Neutrophil (primary cell): Measurements from ENCODE around the gene PTPRJ.

Experiments
- H3K27ac ChIP-seq: fragments of 200-600 bp; sonication (generic); 2 replicates; pipeline ENCODE4 v1.5.1; 2016; ENCODE audit warnings: mild to moderate bottlenecking, moderate library complexity
- H3K27me3 ChIP-seq: fragments of 200-600 bp; sonication (generic); 2 replicates; pipeline ENCODE4 v1.6.0; 2016; ENCODE audit warnings: mild to moderate bottlenecking
- H3K36me3 ChIP-seq: fragments of 200-600 bp; sonication (generic); 2 replicates; pipeline ENCODE4 v1.5.1; 2017
- H3K4me1 ChIP-seq, 2 experiments: fragments of 200-600 bp in 1 of 2; sonication (generic) in 1 of 2; 1 replicate in 1 of 2; 2 replicates in 1 of 2; pipeline versions ENCODE4 v1.5.1 to v1.6.1; 2013 to 2016; ENCODE audit warnings: low read depth in 1 of 2, low read length in 1 of 2, mild to moderate bottlenecking in 1 of 2, moderate library complexity in 1 of 2; ENCODE audit not compliant: control insufficient read depth in 1 of 2, insufficient read depth in 1 of 2
- H3K4me3 ChIP-seq, 2 experiments: fragments of 200-600 bp in 1 of 2; sonication (generic) in 1 of 2; 1 replicate in 1 of 2; 2 replicates in 1 of 2; pipeline ENCODE4 v1.5.1; 2013 to 2016; ENCODE audit warnings: low read depth in 1 of 2, low read length in 1 of 2, mild to moderate bottlenecking in 1 of 2, moderate library complexity in 1 of 2
- H3K9me3 ChIP-seq: fragments of 200-600 bp; sonication (generic); 2 replicates; pipeline ENCODE4 v1.5.1; 2016
- CTCF ChIP-seq: fragments of 200-600 bp; sonication (generic); IDR thresholded peaks from 2 replicates; pipeline ENCODE4 v1.5.1; 2016; ENCODE audit warnings: antibody characterized with exemption

The PTPRJ gene

GRCh38 chr11:48162885-48163268, 182.5 kb downstream of the PTPRJ start:
- H3K36me3 ChIP-seq = peaks cover 99% of the 10 kb centered on the region
- no peak overlapping the region for H3K4me3 ChIP-seq
- H3K9me3 ChIP-seq = no peaks in the 10 kb centered on the region
- no peaks in the 10 kb centered on the region for H3K27me3 ChIP-seq
- no peak for TF ChIP-seq CTCF
- no peaks in the 10 kb centered on the region for H3K4me1 ChIP-seq
- no peak overlapping the region for H3K27ac ChIP-seq

DNA sequence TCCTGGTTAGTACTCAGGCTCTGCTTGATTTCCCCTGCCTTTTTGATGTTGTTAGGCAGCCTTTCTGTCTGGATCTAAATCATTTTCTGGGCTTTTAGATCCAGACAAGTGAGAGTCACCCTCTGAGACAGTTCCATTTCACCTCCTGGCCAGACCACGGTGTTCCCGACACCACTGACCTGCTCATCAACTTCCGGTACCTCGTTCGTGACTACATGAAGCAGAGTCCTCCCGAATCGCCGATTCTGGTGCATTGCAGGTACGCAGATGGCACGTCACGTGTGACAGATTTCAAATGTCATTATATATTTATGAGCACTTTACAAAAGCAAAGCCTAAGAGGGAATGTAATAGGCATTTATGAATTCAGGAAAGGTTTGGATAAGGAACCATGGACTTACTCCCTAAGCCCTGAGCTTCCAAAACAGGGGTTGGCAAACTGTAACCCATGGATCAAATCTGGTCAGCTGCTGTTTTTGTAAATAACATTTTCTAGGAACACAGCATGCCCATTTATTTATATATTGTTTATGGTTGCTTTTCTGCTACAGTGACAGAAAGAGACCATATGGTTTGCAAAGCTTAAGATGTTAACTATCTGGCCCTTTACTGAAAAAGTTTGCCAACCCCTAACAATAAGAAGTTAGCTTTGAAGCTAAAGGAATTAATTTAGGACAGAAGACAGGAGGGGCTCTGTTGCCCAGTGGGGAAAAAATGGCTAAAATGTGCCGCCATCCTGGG, 183.2 kb downstream of the PTPRJ start:
- H3K4me1 ChIP-seq = no peaks in the 10 kb centered on the region
- H3K4me3 ChIP-seq = no peak overlapping the region
- H3K27me3 ChIP-seq = no peaks in the 10 kb centered on the region
- no peak overlapping the region for H3K27ac ChIP-seq
- peaks cover 96% of the 10 kb centered on the region for H3K36me3 ChIP-seq
- no peak for TF ChIP-seq CTCF
- H3K9me3 ChIP-seq = no peaks in the 10 kb centered on the region

- Histone ChIP-seq H3K36me3 (peaks cover 96% of the 10 kb centered on the region), H3K9me3 (no peaks in the 10 kb centered on the region), H3K4me1 (no peaks in the 10 kb centered on the region), H3K4me3 (no peak overlapping the region), H3K27me3 (no peaks in the 10 kb centered on the region), H3K27ac (no peak overlapping the region)
- TF ChIP-seq CTCF = no peak
Observed at GRCh38 chr11:48164836-48165235, 184.5 kb downstream of the PTPRJ start.

DNA sequence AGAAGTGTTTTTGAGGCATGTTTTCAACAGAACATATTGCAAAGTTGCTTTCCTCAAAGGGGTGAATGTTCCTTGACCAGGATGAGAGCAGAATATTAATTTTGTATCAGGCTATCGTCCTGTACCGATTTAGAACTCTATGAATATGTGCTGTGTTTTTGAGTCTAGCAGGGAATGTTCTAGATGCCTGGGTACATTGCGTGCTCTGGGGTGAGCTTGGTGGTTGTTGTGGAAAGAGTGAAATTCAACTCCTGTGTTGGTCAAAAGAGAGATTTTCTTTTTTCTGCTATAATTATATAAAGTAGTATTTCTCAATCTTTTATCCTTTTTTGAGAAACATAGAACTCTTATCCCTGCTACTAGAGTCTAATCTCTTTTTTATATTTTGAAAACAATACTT, 185.1 kb downstream of the PTPRJ start:
- Histone ChIP-seq H3K4me1 (no peaks in the 10 kb centered on the region), H3K36me3 (peaks cover 96% of the 10 kb centered on the region), H3K9me3 (no peaks in the 10 kb centered on the region), H3K27ac (no peak overlapping the region), H3K4me3 (no peak overlapping the region), H3K27me3 (no peaks in the 10 kb centered on the region)
- no peak for TF ChIP-seq CTCF

DNA sequence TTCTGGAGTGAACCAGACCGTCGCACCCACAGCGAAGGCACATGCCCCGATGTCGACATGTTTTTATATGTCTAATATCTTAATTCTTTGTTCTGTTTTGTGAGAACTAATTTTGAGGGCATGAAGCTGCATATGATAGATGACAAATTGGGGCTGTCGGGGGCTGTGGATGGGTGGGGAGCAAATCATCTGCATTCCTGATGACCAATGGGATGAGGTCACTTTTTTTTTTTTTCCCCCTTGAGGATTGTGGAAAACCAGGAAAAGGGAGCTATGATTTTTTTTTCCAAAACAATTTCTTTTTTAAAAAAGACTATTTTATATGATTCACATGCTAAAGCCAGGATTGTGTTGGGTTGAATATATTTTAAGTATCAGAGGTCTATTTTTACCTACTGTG, 187.0 kb downstream of the PTPRJ start:
- Histone ChIP-seq H3K4me1 (peaks cover 0 to 3% of the 10 kb centered on the region in 2 experiments), H3K4me3 (no peak overlapping the region), H3K9me3 (no peaks in the 10 kb centered on the region), H3K27me3 (no peaks in the 10 kb centered on the region), H3K36me3 (peaks cover 82% of the 10 kb centered on the region), H3K27ac (no peak overlapping the region)
- no peak for TF ChIP-seq CTCF
